HG02588 (cell line): Measurements from ENCODE around the gene CKAP2L.
"Not testable (repeated sequence)": the region's sequence is repeated elsewhere in the genome, so short reads cannot be mapped to it uniquely, and the experiment has no call there.

Experiments used
- ATAC-seq: cut with Tn5 transposase; IDR thresholded peaks from one replicate; pipeline ENCODE4 v1.9.1; 2021; ENCODE audit warnings: mild to moderate bottlenecking, moderate library complexity; ENCODE audit not compliant: unreplicated experiment

The CKAP2L gene

DNA sequence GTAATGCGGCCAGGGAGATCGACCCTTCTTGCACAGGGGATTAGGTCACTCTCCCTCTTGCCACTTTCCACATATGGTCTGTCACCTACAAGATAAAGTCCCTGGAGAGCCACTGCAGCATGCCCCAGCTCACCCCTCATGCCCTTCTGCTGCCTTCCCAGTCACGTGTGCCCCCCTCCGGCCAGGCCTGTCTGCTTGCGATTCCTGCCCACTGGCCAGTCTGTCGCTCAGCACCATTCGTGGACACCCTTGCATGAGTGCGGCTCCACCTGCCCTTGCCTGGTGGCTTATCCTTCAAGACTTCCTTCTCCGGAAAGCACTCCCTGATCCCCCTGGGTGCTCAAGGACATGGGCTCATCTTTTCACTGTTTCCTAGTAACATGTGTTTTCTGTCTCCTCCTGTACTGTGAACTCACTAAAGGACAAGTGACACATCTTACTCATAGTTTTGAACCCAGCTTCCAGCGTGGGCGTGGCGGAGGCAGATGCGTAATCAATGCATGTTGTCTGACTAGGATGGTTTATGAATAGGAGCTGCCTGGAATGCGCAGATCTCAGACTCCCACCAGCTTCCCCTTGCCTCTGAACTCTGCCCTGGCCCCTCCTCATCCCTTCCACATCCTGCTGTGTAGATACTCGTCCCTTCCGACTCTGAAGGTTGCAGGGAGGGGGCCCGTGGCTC is 51.4 kb downstream of the CKAP2L start:
- no peak for ATAC-seq

DNA sequence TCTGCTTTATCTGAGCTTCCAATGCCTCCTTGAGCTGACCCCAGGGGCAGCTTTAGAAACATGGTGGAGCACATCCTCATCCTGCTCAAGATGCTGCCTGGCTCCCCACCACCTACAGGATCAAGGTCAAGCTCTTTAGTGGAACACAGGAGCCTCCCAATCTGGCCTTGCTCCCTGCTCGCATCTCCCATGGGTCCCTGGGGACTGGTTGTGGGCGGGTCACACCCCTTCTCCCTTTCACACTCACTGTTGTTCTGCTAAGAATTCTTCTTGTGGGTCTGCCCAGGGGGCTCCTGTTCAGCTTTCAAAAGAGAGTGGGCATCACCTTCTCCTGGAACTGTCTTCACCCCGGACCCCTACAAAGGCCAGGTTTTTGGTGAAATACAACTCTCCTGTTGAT is 51.9 kb downstream of the CKAP2L start:
- ATAC-seq = no peak

DNA sequence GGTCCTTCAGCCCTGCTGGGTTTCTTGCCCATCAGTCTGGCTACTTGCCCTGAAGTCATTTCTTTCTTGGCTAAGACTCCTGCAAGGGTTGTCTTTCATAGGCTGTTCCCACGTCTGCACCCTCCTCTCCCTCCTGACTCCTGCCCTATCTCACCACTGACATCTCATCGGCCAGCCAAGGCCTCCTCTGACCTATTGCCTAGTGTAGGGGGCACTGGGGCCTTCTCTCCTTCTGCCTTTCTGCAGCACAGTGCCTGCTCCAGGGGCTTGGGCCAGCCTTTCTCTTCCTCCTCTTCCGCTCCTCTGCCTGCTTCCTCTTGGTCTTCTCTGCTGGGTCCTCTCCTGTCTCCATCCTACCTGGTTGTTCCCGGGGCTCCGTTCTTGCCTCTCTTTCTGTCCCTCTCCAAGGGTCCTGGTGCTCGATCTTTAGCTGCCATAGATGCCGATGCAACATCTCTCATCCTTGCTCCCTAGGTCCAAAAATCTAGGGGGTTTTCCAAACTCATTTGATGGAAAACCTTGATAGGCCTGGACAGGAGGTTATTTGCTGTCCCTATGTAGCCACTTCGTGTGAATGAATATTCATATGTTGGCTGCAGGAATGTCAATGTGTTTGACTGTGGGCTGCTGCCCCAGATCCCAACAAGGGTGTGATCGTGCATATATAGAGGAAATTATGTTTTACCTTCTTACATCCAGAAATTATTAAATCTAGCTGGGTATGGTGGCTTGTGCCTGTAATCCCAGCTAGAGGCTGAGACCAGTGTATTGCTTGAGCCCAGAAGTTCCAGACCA is 53.3 kb downstream of the CKAP2L start:
- ATAC-seq = no peak

GRCh38 chr2:112709703-112710102 is 54.7 kb downstream of the CKAP2L start:
- ATAC-seq = no peak

- ATAC-seq = no peak
Observed at GRCh38 chr2:112708968-112709367, 55.4 kb downstream of the CKAP2L start.

DNA sequence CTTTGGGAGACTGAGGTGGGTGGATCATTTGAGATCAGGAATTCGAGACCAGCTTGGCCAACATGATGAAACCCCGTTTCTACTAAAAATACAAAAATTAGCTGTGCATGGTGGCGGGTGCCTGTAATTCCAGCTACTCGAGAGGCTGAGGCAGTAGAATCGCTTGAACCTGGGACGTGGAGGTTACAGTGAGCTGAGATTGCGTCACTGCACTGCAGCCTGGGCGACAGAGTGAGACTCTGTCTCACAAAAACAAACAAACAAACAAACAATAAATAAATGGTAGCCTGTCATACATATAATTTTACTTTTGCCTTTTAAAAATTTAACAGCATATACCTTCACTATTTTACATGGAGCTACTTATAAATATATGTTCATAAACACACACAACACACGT is 57.5 kb downstream of the CKAP2L start:
- ATAC-seq = not testable (repeated sequence)

DNA sequence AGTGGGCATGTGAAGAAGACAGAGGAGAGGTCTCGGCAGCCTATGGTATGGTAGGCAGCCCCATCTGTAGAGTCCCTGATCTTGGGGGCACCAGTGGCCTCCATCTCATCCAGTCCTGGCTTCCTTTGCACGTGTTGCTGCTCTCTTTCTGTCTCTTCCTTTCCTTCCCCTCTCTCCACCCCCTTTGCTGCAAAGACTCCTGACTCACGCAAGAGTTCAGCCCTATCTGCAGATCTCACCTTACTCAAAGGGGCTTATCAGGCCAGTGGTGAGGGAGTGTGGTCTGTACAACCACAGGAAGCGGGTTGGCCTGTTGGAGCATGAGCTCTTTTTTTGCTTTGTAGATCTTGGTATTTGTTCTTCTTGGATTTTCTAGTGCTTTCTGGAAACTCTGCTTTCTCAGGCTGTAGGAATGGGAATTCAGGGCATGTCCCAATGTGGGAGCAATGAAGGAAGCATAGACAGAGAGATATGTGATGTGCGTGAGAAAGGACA is 58.2 kb downstream of the CKAP2L start:
- no peak for ATAC-seq

DNA sequence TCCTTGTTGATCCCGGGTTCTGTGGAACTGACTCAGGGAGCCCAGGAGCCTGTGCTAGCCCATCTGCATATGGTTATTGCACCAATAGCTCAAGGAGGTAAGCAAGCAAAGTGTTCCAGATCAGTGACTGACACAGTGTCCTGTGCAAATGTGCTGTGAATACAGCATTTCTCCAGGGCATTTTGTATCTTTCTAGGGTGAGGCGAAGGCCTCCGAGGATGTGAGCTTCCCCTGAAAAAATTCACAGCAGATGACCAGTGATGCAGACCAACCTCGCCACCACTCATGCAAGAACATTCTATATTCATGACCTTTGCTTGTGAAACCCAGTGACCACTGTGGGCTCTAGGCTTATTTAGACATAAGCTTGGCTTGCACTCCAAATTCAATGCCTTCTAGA is 58.8 kb downstream of the CKAP2L start:
- ATAC-seq = no peak

DNA sequence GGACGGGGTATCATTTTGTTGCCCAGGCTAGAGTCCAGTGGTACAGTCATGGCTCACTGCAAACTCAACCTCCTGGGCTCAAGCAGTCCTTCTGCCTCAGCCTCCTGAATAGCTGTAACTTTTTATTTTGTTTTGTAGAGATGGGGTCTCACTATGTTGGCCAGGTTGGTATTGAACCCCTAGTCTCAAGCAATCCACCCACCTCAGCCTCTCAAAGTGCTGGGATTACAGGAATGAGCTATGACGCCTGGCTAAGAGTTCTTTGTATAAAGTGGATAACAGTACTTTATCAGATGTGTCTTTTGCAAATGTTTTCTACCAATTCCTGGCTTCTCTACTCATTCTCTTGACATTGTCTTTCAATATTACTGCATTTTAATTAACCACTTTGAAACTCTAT is 60.7 kb downstream of the CKAP2L start:
- ATAC-seq = no peak

- ATAC-seq = no peak
Observed at GRCh38 chr2:112701052-112701451, 63.4 kb downstream of the CKAP2L start.

DNA sequence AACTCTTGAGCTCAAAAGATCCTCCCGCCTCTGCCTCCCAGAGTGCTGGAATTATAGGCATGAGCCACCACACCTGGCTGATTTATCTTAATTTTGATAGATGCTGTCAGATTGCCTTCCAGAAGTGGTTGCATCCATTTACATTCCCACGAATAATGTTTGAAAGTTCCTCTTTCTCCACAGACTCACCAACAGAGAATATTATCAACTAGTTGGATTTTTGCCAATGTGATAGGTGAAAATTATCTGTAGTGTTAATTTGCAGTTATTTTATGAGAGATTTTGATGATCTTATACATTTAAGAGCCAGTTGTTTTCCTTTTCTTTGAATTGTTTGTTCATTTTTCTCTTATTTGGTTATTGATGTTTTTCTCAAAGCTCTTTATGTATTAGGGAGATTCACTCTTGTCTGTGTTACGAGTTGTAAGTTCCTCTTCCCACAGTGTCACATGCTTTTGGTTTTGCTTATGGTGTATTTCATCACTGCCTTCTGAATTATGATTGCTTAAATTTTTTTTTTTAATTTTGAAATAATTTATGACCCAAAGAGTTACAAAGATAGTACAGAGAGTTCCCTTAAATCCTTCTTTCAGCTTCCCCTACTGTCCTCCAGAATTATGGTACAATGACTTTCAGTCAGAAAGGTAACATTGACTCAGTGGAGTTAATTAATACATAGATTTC is 64.3 kb downstream of the CKAP2L start:
- ATAC-seq = no peak

GRCh38 chr2:112698834-112699515 is 65.4 kb downstream of the CKAP2L start:
- no peak for ATAC-seq

GRCh38 chr2:112694182-112694581 is 70.2 kb downstream of the CKAP2L start:
- no peak for ATAC-seq

DNA sequence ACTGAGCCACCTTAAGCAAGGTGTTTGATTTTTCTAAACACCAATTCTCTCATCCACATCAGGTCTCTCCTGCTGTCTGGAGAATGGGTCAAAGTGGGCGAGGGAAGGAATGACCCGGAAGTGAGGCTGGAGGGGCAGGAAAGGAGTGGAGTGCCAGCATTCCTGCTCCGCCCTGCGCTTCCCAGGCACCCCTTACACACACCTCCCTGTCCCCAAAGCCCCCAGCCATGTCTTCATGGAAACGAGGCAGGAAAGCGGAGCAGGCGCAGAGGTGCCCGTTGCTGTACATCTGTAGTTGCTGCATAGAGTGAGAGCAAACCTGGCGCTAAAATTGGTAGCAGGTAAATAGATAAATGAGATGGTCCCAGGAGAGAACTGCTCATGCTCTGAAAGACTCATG is 70.8 kb downstream of the CKAP2L start:
- no peak for ATAC-seq

GRCh38 chr2:112692918-112693317 is 71.5 kb downstream of the CKAP2L start:
- peak; percentile 3 for ATAC-seq

- peak; percentile 85 for ATAC-seq
Observed at GRCh38 chr2:112692495-112692911, 71.9 kb downstream of the CKAP2L start.

DNA sequence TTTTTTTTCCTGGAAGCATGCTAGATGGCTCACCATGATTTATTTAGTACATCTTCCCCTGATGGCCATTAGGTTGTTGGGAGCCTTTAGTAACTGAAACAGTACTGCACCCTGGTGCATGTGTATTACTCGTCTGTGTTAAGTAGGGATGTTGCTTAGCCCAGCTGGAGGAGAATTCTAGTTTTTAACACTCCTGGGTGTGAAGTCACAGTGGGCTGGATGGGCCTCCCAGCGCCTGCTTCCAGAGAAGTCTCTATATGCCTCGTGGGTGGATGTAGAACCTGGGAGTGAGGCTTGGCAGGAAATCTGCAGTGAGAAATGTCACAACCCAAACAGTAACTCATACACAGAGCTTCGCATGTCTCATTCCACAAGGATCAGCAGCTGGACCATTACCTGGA is 72.5 kb downstream of the CKAP2L start:
- no peak for ATAC-seq

DNA sequence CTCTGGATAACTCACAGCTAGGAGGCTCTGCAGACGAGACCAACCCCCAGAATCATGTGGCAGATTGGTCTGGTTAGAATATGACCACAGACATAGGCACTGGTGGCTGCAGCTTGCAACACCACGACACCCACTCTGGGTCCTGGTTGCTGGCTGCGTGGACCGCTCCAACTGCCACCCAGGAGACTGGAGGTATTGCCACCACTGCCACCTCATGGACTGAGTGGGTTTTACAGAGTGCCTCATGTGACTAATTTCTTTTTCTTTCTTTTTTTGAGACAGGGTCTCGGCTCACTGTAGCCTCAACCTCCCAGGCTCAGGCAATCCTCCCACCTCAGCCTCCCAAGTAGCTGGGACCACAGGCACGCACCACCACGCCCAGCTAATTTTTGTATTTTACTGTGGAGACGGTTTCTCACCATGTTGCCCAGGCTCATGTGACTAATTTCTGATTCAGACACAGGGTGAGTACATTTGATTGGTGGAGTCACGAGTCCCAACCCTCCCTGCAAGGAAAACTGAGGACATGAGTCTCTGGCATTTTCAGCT is 73.5 kb downstream of the CKAP2L start:
- ATAC-seq = no peak

- ATAC-seq = no peak
Observed at GRCh38 chr2:112688086-112688880, 76.1 kb downstream of the CKAP2L start.

- no peak for ATAC-seq
Observed at GRCh38 chr2:112687522-112687921, 76.9 kb downstream of the CKAP2L start.
